Hepatocyte (in vitro differentiated cells): ENCODE results near the gene PRSS1. TPM values are rescaled to one million over a fixed set of nuclear protein-coding genes. Genes with fewer than 3 reads are reported as not detected.

Source experiments
- DNase-seq: peaks from one replicate; pipeline ENCODE4 v3.0.0-alpha.2; 2016; ENCODE audit warnings: low spot score
- H2AFZ ChIP-seq: fragments of 200-600 bp; sonication (generic); 2 replicates; pipeline ENCODE4 v1.6.0; 2016; ENCODE audit warnings: antibody characterized with exemption, mild to moderate bottlenecking
- H3K27ac ChIP-seq: fragments of 200-600 bp; sonication (generic); 2 replicates; pipeline ENCODE4 v1.5.1; 2016; ENCODE audit warnings: mild to moderate bottlenecking
- H3K27me3 ChIP-seq: fragments of 200-600 bp; sonication (generic); 2 replicates; pipeline ENCODE4 v1.6.1; 2016
- H3K36me3 ChIP-seq: fragments of 200-600 bp; sonication (generic); replicated peaks from 2 replicates; pipeline ENCODE4 v1.5.1; 2016; ENCODE audit warnings: low read depth; ENCODE audit not compliant: insufficient read depth
- H3K4me1 ChIP-seq: fragments of 200-600 bp; sonication (generic); 2 replicates; pipeline ENCODE4 v1.5.1; 2016; ENCODE audit warnings: mild to moderate bottlenecking, moderate library complexity; ENCODE audit not compliant: insufficient read depth
- H3K4me2 ChIP-seq: fragments of 200-600 bp; sonication (generic); 2 replicates; pipeline ENCODE4 v1.6.0; 2016
- H3K4me3 ChIP-seq: fragments of 200-600 bp; sonication (generic); 2 replicates; pipeline ENCODE4 v1.5.1; 2016; ENCODE audit warnings: mild to moderate bottlenecking
- H3K79me2 ChIP-seq: fragments of 200-600 bp; sonication (generic); 2 replicates; pipeline ENCODE4 v1.6.0; 2017; ENCODE audit warnings: mild to moderate bottlenecking
- H3K9me2 ChIP-seq: fragments of 200-600 bp; sonication (generic); replicated peaks from 2 replicates; pipeline ENCODE4 v1.6.0; 2017; ENCODE audit warnings: mild to moderate bottlenecking; ENCODE audit not compliant: insufficient read depth
- H3K9me3 ChIP-seq: fragments of 200-600 bp; sonication (generic); 2 replicates; pipeline ENCODE4 v1.5.1; 2016; ENCODE audit warnings: low read depth, mild to moderate bottlenecking
- H4K20me1 ChIP-seq: fragments of 200-600 bp; sonication (generic); 2 replicates; pipeline ENCODE4 v1.6.0; 2016; ENCODE audit warnings: mild to moderate bottlenecking; ENCODE audit not compliant: insufficient read depth, poor library complexity, severe bottlenecking
- CTCF ChIP-seq: fragments of 200-600 bp; sonication (generic); IDR thresholded peaks from 2 replicates; pipeline ENCODE4 v1.5.1; 2016; ENCODE audit warnings: antibody characterized with exemption, mild to moderate bottlenecking; ENCODE audit not compliant: poor library complexity
- EZH2 ChIP-seq: fragments of 200-600 bp; sonication (generic); IDR thresholded peaks from 2 replicates; pipeline ENCODE4 v1.6.1; 2016; ENCODE audit warnings: antibody characterized with exemption, mild to moderate bottlenecking, borderline replicate concordance
- EZH2phosphoT487 ChIP-seq: fragments of 200-600 bp; sonication (generic); IDR thresholded peaks from one replicate; pipeline ENCODE4 v1.6.1; 2018; ENCODE audit warnings: antibody characterized with exemption, mild to moderate bottlenecking, low read depth, moderate library complexity; ENCODE audit not compliant: unreplicated experiment, severe bottlenecking
- WGBS: methylation state at CpG from one replicate; pipeline ENCODE4 v1.1.6; 2016; ENCODE audit warnings: low lambda C conversion rate; ENCODE audit errors: missing lambda C conversion rate; 5-methylcytosine and 5-hydroxymethylcytosine counted together
- polyA plus RNA-seq: library from polyadenylated mRNA; unstranded; fragments of >200 nt; fragmentation: Nextera tagmentation; extraction: Ambion mirVana; gene quantifications from 2 replicates; pipeline ENCODE4 v1.2.1, GENCODE V29; 2016
- total RNA-seq: library from RNA; depleted of rRNA; stranded (reverse); fragments of >200 nt; gene quantifications from 2 replicates; pipeline ENCODE4 v1.2.3, GENCODE V29; 2014

Gene PRSS1
- total and polyA plus RNA-seq, 2 experiments from 2014 or later: 67.6 to 71.2 TPM

GRCh38 chr7:142718313-142718712, 31.0 kb upstream of the PRSS1 start:
- DNase-seq: no peak
- Histone ChIP-seq H3K79me2 (no peaks in the 10 kb centered on the region), H3K4me1 (peaks cover 4% of the 10 kb centered on the region), H3K9me3 (no peaks in the 10 kb centered on the region), H4K20me1 (no peaks in the 10 kb centered on the region), H2AFZ (no peak overlapping the region), H3K4me3 (no peak overlapping the region), H3K27ac (no peak overlapping the region), H3K27me3 (no peaks in the 10 kb centered on the region), H3K36me3 (no peaks in the 10 kb centered on the region), H3K9me2 (no peaks in the 10 kb centered on the region), H3K4me2 (no peak overlapping the region)
- no peak for TF ChIP-seq CTCF
- no peak for TF ChIP-seq EZH2phosphoT487
- no peak for TF ChIP-seq EZH2
- WGBS: 62% methylated on average over 1 of the region's 1 CpG

GRCh38 chr7:142720172-142720773, 29.0 kb upstream of the PRSS1 start:
- H3K27ac ChIP-seq: no peak overlapping the region

GRCh38 chr7:142720986-142721385, 28.3 kb upstream of the PRSS1 start:
- 82% methylated on average over 10 of the region's 10 CpGs for WGBS
- Histone ChIP-seq H3K79me2 (no peaks in the 10 kb centered on the region), H3K9me3 (no peaks in the 10 kb centered on the region), H3K9me2 (no peaks in the 10 kb centered on the region), H3K27me3 (no peaks in the 10 kb centered on the region), H2AFZ (no peak overlapping the region), H3K4me2 (no peak overlapping the region), H3K4me1 (peaks cover 4% of the 10 kb centered on the region), H3K27ac (no peak overlapping the region), H3K4me3 (no peak overlapping the region), H3K36me3 (no peaks in the 10 kb centered on the region), H4K20me1 (no peaks in the 10 kb centered on the region)
- DNase-seq: no peak
- TF ChIP-seq CTCF: no peak
- TF ChIP-seq EZH2phosphoT487: no peak

More at GRCh38 chr7:142720172-142720773, 29.0 kb upstream of the PRSS1 start:
- Histone ChIP-seq H3K9me3 (no peaks in the 10 kb centered on the region), H3K4me2 (no peak overlapping the region), H3K4me1 (peaks cover 4% of the 10 kb centered on the region), H2AFZ (no peak overlapping the region), H3K4me3 (no peak overlapping the region), H3K27me3 (no peaks in the 10 kb centered on the region), H3K36me3 (no peaks in the 10 kb centered on the region), H4K20me1 (no peaks in the 10 kb centered on the region), H3K9me2 (no peaks in the 10 kb centered on the region), H3K79me2 (no peaks in the 10 kb centered on the region)
- 87% methylated on average over 8 of the region's 8 CpGs for WGBS
- DNase-seq: no peak
- TF ChIP-seq EZH2 (no peak), CTCF (no peak), EZH2phosphoT487 (no peak)
